ENCODE measurements around the gene LRP1B. TPM values are rescaled to one million over a fixed set of nuclear protein-coding genes. Genes with fewer than 3 reads are reported as not detected.

Gene LRP1B
- total RNA-seq, 1 donor from 2014 or later = not detected

DNA sequence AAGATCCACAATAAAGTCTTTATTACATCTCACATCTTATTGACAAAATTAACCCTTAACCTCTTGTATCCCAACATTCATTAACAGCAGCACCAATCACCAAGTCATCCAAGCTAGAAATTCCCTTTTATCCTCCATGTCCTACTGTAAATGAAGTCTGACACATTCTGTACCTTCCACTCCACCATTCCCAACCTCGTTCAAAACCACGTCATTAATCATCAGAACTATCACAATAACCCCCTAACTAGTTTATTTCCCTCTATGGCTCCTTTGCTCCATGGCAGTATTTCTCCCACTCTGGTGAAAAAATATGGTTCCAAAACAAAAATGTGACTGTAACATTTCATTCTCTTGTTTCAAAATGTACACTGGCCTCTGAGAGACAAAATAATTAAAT, 1626.2 kb downstream of the LRP1B start:
- H3K4me3 Mint-ChIP-seq = no peak overlapping the region
- ChIA-PET POLR2A (no interaction called here), CTCF (no interaction called here)
- intact Hi-C loops (cut with micrococcal nuclease) = no loop called here
- DNase-seq (no peak), ATAC-seq (ENCODE audit: low read depth) (no peak)
- no peaks in the 10 kb centered on the region for H3K4me1 Mint-ChIP-seq
- H3K9me3 Mint-ChIP-seq = no peaks in the 10 kb centered on the region
- H3K27ac Mint-ChIP-seq = no peak overlapping the region
- no peaks in the 10 kb centered on the region for H3K36me3 Mint-ChIP-seq (ENCODE audit: low read depth)
- H3K27me3 Mint-ChIP-seq = no peaks in the 10 kb centered on the region
- TF ChIP-seq, protein P1, sequence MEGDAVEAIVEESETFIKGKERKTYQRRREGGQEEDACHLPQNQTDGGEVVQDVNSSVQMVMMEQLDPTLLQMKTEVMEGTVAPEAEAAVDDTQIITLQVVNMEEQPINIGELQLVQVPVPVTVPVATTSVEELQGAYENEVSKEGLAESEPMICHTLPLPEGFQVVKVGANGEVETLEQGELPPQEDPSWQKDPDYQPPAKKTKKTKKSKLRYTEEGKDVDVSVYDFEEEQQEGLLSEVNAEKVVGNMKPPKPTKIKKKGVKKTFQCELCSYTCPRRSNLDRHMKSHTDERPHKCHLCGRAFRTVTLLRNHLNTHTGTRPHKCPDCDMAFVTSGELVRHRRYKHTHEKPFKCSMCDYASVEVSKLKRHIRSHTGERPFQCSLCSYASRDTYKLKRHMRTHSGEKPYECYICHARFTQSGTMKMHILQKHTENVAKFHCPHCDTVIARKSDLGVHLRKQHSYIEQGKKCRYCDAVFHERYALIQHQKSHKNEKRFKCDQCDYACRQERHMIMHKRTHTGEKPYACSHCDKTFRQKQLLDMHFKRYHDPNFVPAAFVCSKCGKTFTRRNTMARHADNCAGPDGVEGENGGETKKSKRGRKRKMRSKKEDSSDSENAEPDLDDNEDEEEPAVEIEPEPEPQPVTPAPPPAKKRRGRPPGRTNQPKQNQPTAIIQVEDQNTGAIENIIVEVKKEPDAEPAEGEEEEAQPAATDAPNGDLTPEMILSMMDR (IDR thresholded peaks at IDR 0.05) = no peak

DNA sequence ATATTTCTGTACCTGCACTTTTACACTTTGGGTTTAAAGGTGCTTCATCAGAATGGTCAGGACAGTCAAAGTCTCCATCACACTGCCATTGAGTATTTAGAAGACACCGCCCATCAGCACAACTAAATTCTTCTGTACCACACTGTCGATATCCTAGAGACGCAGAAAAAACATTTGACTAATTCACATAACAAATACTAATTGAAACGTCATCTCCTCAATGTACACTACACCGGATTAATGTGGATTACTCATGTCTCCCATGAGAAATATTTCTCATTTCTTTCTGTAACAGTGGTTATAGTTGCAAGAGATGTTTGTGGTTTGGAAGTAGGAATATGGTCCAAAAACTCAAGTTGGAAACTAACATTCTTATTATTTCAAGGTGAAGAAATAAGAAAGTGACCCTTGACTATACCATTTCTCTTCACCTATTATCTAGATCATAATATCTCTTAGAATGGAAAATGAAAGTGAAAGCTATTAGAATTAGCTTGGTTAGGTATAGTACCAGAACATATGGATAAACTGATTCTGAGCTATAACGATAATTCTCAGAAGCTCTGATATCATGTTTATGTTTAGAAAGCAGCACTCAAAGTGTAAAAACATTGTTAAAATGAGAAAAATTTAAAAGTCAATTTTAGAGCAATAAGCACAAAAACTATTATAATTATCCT, 1627.7 kb downstream of the LRP1B start:
- no peak overlapping the region for H3K27ac Mint-ChIP-seq
- intact Hi-C loops (cut with micrococcal nuclease) = no loop called here
- H3K27me3 Mint-ChIP-seq = no peaks in the 10 kb centered on the region
- H3K4me1 Mint-ChIP-seq = no peaks in the 10 kb centered on the region
- no peaks in the 10 kb centered on the region for H3K36me3 Mint-ChIP-seq (ENCODE audit: low read depth)
- TF ChIP-seq, protein P1 (IDR thresholded peaks at IDR 0.05) = no peak
- ChIA-PET CTCF (no interaction called here), POLR2A (no interaction called here)
- DNase-seq (no peak), ATAC-seq (ENCODE audit: low read depth) (no peak)
- H3K4me3 Mint-ChIP-seq = no peak overlapping the region
- no peaks in the 10 kb centered on the region for H3K9me3 Mint-ChIP-seq

DNA sequence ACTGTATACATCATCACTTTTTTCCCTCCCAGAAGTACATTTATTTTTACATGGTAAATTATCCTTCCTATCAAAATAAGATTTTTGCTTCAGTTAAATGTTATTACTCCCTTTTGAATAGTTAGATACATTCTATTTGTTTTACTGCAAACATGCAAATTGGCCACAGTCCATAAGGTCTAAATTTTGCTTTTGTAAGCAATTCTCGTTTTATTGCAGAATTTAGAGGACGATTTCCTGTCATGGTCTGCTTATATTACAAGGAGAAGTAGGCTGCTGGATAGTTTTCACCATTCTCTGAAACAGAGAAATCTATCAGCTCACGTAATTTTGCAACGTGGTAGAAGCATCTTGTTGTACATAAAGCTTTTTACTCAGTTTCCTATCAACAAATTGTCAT, 1632.5 kb downstream of the LRP1B start:
- no peaks in the 10 kb centered on the region for H3K36me3 Mint-ChIP-seq (ENCODE audit: low read depth)
- H3K4me1 Mint-ChIP-seq = no peaks in the 10 kb centered on the region

DNA sequence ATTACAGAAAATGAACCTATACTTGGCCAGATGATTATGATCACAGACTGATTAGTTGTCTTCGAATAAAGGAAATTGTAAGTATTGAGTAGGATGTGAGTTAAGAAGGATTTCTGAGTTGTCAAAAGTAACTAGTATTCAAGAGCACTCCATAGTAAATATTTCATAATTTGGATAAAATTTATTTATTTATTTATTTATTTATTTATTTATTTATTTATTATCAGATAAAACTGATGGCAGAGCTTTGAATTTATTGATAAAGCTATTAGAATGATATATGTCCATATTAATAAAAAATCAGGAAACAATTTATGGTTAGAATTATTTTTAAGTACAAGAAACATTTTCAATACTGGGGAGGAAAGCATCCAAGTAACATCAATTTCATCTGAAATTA, 1634.1 kb downstream of the LRP1B start:
- no peak overlapping the region for H3K4me3 Mint-ChIP-seq
- CTCF ChIA-PET = no interaction called here
- POLR2A ChIA-PET = no interaction called here
- no peak overlapping the region for H3K27ac Mint-ChIP-seq
- intact Hi-C loops (cut with micrococcal nuclease) = no loop called here
- no peak for DNase-seq
- no peak for ATAC-seq (ENCODE audit: low read depth)
- H3K27me3 Mint-ChIP-seq = no peaks in the 10 kb centered on the region
- no peaks in the 10 kb centered on the region for H3K36me3 Mint-ChIP-seq (ENCODE audit: low read depth)
- H3K4me1 Mint-ChIP-seq = no peaks in the 10 kb centered on the region
- TF ChIP-seq, protein P1 (IDR thresholded peaks at IDR 0.05) = no peak
- H3K9me3 Mint-ChIP-seq = no peaks in the 10 kb centered on the region

More for the DNA sequence above, 1632.5 kb downstream of the LRP1B start:
- ATAC-seq (ENCODE audit: low read depth) (no peak), DNase-seq (no peak)
- no peak overlapping the region for H3K27ac Mint-ChIP-seq
- TF ChIP-seq, protein P1 (IDR thresholded peaks at IDR 0.05) = no peak
- H3K4me3 Mint-ChIP-seq = no peak overlapping the region
- ChIA-PET CTCF (no interaction called here), POLR2A (no interaction called here)
- intact Hi-C loops (cut with micrococcal nuclease) = no loop called here
- no peaks in the 10 kb centered on the region for H3K27me3 Mint-ChIP-seq
- H3K9me3 Mint-ChIP-seq = no peaks in the 10 kb centered on the region

DNA sequence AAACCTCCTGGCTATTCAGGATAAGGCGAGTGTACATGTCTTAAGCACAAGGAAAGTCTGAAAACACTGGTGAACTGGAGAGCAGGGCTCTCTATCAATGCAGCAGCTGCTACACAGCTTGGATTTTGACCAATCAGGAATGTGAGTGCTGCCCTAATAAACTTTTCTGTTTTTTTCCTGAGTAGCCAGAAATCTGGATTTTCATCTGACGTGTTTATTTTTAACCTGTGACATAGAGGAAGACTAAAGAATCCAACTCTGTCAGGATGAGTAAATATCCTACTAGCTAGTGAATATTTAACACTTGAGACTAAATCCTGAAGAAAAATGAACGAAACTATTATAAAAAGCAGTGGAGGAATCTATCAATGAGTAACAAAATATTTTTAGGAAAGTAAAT, 1638.9 kb downstream of the LRP1B start:
- intact Hi-C loops (cut with micrococcal nuclease) = no loop called here
- CTCF ChIA-PET = no interaction called here
- Mint-ChIP-seq H3K4me3 (no peak overlapping the region), H3K9me3 (no peaks in the 10 kb centered on the region), H3K4me1 (no peaks in the 10 kb centered on the region), H3K27ac (no peak overlapping the region), H3K36me3 (ENCODE audit: low read depth) (no peaks in the 10 kb centered on the region), H3K27me3 (no peaks in the 10 kb centered on the region)
- DNase-seq = no peak
- TF ChIP-seq, protein P1 (IDR thresholded peaks at IDR 0.05) = no peak
- ATAC-seq (ENCODE audit: low read depth) = no peak
- POLR2A ChIA-PET = no interaction called here

Measured in activated B cell treated with CpG ODN at 0.5 μM for 24 hours (primary cell).